ENCODE data around the gene PITPNC1.

The PITPNC1 gene

DNA sequence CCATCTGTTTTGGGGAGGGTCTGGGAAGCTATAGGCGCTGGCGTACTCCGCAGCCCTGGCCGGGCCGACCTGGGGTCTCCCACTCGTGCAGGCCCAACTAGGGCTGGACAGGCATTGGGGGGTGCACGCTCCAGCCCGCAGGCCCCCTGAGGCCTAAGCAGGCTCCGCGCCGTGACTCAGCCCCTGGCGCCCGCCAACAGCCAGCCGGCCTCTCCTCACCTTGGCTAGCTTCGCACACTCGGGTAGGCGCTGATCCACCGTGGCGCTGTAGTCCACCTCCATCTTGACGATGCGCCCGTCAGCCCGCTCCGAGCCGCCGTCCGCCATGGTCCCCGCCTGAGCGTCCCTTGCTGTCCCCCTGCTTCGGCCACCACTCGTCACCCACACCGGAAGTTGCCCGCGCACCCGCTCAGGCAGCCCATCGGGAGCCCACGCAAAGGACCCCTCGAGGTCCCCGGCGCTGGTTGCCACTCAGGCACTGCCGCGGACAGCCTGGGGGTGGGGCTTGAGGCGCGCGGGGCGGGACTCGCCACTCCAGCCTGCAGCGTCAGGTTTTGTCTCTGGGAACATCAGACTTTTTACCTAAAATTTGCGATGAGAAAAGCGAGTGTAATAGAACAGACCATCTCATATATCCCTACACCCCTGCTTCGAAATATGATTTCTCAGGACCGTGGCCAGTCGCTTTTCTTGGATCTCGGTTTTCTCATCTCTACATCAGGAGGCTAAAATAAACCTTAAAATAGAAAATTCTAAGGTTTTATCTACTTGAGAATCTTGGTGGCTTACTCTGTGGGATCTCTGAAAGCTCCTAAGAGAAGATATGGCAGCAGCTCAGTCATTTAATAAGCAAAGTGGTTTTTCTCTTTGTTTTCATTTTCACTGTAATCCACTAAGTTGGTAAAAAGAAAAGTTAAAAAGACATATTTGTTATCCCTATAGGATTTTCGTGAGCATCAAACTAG lies 10.6 kb upstream of the PITPNC1 start, which contains the start of gene PSMD12:
TSS of gene PSMD12 (minus strand) at position 385 of the 965 bp plus-strand sequence. CDS start at position 327, 58 bp downstream.
- H2AFZ ChIP-seq (ENCODE audit: low read depth) = peak within 1 kb of the TSS; percentile 65
- peaks cover 25% of the 10 kb centered on the region for H4K20me1 ChIP-seq (ENCODE audit: insufficient read depth)
- H3K4me3 ChIP-seq (IDR thresholded peaks at IDR 0.05; ENCODE audit: insufficient read depth, low read depth, low read length) = no peak within 1 kb of the TSS
- peaks cover 36% of the 10 kb centered on the region for H3K4me1 ChIP-seq (ENCODE audit: low read depth, poor library complexity, severe bottlenecking)
- no peak for TF ChIP-seq CTCF (conservative IDR thresholded peaks at IDR 0.05; ENCODE audit: low read depth, low read length)
- peaks cover 3% of the 10 kb centered on the region; the same call in 1 of the 2 replicates for H3K36me3 ChIP-seq (ENCODE audit: insufficient read depth)
- peak within 1 kb of the TSS; percentile 81 for H3K27ac ChIP-seq
- H3K9ac ChIP-seq = peak within 1 kb of the TSS; percentile 93
- H3K79me2 ChIP-seq (ENCODE audit: insufficient read depth, low read depth) = peaks cover 48% of the 10 kb centered on the region
- H3K4me2 ChIP-seq = peak within 1 kb of the TSS; percentile 84
- no peaks in the 10 kb centered on the region for H3K27me3 ChIP-seq (ENCODE audit: insufficient read depth, low read depth)

- Histone ChIP-seq H3K4me1 (ENCODE audit: low read depth, poor library complexity, severe bottlenecking) (peaks cover 15% of the 10 kb centered on the region), H3K36me3 (ENCODE audit: insufficient read depth) (no peaks in the 10 kb centered on the region), H3K4me3 (IDR thresholded peaks at IDR 0.05; ENCODE audit: insufficient read depth, low read depth, low read length) (no peak overlapping the region), H3K27me3 (ENCODE audit: insufficient read depth, low read depth) (no peaks in the 10 kb centered on the region), H3K9ac (no peak overlapping the region), H4K20me1 (ENCODE audit: insufficient read depth) (peaks cover 10% of the 10 kb centered on the region; the same call in 1 of the 2 replicates), H2AFZ (ENCODE audit: low read depth) (no peak overlapping the region), H3K79me2 (ENCODE audit: insufficient read depth, low read depth) (peaks cover 17% of the 10 kb centered on the region), H3K27ac (no peak overlapping the region), H3K4me2 (no peak overlapping the region)
- TF ChIP-seq CTCF (conservative IDR thresholded peaks at IDR 0.05; ENCODE audit: low read depth, low read length) = no peak
Observed at GRCh38 chr17:67369676-67370075, 7.4 kb upstream of the PITPNC1 start.

DNA sequence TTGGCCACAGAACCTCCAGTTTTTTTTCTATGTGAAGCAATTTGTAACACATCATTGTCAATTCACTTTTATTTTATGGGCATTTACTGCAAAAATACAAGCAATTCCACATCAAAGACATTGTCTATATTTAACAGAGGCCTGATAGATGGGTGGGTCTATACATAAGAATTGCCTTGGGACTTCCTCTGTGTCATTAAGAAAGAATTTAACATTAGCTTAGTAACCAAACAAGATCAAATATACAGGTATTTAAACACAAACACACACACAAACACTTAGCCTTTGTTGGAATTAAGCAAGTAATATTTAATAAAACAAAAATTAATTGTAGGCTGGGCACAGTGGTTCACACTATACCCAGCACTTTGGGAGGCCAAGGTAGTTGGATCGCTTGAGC lies 4.3 kb upstream of the PITPNC1 start:
- H3K4me2 ChIP-seq = no peak overlapping the region
- no peaks in the 10 kb centered on the region for H3K36me3 ChIP-seq (ENCODE audit: insufficient read depth)
- no peaks in the 10 kb centered on the region for H4K20me1 ChIP-seq (ENCODE audit: insufficient read depth)
- no peak for TF ChIP-seq CTCF (conservative IDR thresholded peaks at IDR 0.05; ENCODE audit: low read depth, low read length)
- H3K4me3 ChIP-seq (IDR thresholded peaks at IDR 0.05; ENCODE audit: insufficient read depth, low read depth, low read length) = no peak overlapping the region
- H2AFZ ChIP-seq (ENCODE audit: low read depth) = no peak overlapping the region
- H3K79me2 ChIP-seq (ENCODE audit: insufficient read depth, low read depth) = peaks cover 5% of the 10 kb centered on the region; the same call in 1 of the 2 replicates
- H3K4me1 ChIP-seq (ENCODE audit: low read depth, poor library complexity, severe bottlenecking) = peaks cover 24% of the 10 kb centered on the region
- no peaks in the 10 kb centered on the region for H3K27me3 ChIP-seq (ENCODE audit: insufficient read depth, low read depth)
- no peak overlapping the region for H3K9ac ChIP-seq
- H3K27ac ChIP-seq = no peak overlapping the region

DNA sequence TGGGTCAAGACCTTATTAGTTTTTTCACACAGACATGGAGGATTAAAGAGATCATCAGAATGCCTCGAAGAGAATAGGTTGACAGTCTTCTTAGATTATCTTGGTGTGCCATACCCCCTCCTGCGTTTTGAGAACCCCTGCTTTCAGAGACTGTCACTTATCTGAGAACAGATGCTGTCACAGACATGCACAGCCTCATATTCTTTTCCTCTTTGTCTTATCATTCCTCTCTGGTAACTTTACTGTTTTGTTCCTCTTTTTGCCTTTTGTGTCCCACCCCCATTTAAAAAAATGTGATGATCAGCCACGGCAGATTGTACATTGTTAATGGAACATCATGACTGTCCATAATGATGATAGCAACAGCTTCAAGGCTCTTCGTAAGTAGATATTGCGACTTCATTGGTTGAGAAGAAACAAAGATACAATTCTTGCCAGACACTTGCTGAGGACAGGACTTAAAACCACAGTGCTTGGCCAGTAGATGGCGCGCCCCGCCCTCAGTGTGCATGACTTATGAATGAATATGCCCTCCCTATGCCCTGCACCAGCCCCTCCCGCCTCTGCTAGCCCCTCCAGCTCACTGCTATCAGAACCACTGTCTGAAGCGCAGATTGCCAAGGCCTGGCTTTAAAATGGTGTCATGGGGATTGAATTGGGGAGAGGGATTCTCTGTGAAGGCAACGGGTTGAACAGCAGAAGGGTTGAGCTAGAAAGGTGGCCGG lies 2.6 kb upstream of the PITPNC1 start:
- Histone ChIP-seq H2AFZ (ENCODE audit: low read depth) (peak overlapping the region; percentile 38; the same call in 1 of the 2 replicates), H3K27ac (no peak overlapping the region), H4K20me1 (ENCODE audit: insufficient read depth) (no peaks in the 10 kb centered on the region), H3K4me2 (peak overlapping the region; percentile 47), H3K79me2 (ENCODE audit: insufficient read depth, low read depth) (peaks cover 19% of the 10 kb centered on the region; the same call in 1 of the 2 replicates), H3K9ac (no peak overlapping the region), H3K36me3 (ENCODE audit: insufficient read depth) (no peaks in the 10 kb centered on the region), H3K27me3 (ENCODE audit: insufficient read depth, low read depth) (no peaks in the 10 kb centered on the region), H3K4me3 (IDR thresholded peaks at IDR 0.05; ENCODE audit: insufficient read depth, low read depth, low read length) (no peak overlapping the region), H3K4me1 (ENCODE audit: low read depth, poor library complexity, severe bottlenecking) (peaks cover 28% of the 10 kb centered on the region)
- TF ChIP-seq CTCF (conservative IDR thresholded peaks at IDR 0.05; ENCODE audit: low read depth, low read length) = peak; percentile 75
